Keratinocyte (primary cell): Measurements from ENCODE around the gene TRIM49. TPM values are rescaled to one million over a fixed set of nuclear protein-coding genes. Genes with fewer than 3 reads are reported as not detected.
"Not testable (repeated sequence)": the region's sequence is repeated elsewhere in the genome, so short reads cannot be mapped to it uniquely, and the experiment has no call there.

ENCODE experiments used
- DNase-seq: peaks from one replicate; pipeline ENCODE4 v3.0.0-alpha.2; 2011; ENCODE audit warnings: low read depth, missing footprints, low spot score
- FAIRE-seq: peaks from 2 replicates; lab custom pipeline; 2011; peaks lifted over from hg19 to GRCh38; lab: Jason Lieb, UNC
- H2AFZ ChIP-seq: 2 replicates; pipeline ENCODE4 v1.6.0; 2012; ENCODE audit warnings: low read length, control low read depth, inconsistent platforms; ENCODE audit not compliant: control insufficient read depth
- H3K27ac ChIP-seq: 2 replicates; pipeline ENCODE4 v1.5.1; 2011; ENCODE audit warnings: low read length; ENCODE audit not compliant: control insufficient read depth, insufficient read depth
- H3K27me3 ChIP-seq: 3 replicates; pipeline ENCODE4 v1.6.0; 2011; ENCODE audit warnings: low read length; ENCODE audit not compliant: control insufficient read depth, insufficient read depth; ENCODE audit errors: extremely low read depth
- H3K36me3 ChIP-seq, 2 experiments: 2 replicates in 1 of 2; 3 replicates in 1 of 2; pipeline ENCODE4 v1.5.1; 2011; ENCODE audit warnings: low read length in 2 of 2, mild to moderate bottlenecking in 1 of 2; ENCODE audit not compliant: control insufficient read depth in 2 of 2, insufficient read depth in 2 of 2; ENCODE audit errors: extremely low read depth in 1 of 2
- H3K4me1 ChIP-seq: 3 replicates; pipeline ENCODE4 v1.5.1; 2011; ENCODE audit warnings: low read length; ENCODE audit not compliant: control insufficient read depth, insufficient read depth; ENCODE audit errors: extremely low read depth
- H3K4me2 ChIP-seq: 3 replicates; pipeline ENCODE4 v1.6.0; 2011; ENCODE audit warnings: low read depth, low read length; ENCODE audit not compliant: control insufficient read depth, insufficient read depth; ENCODE audit errors: extremely low read depth
- H3K4me3 ChIP-seq, 3 experiments: fragments of 200-600 bp in 1 of 3; sonication (generic) in 1 of 3; 2 replicates in 2 of 3; 3 replicates in 1 of 3; pipeline ENCODE4 v1.5.1; 2011 to 2016; ENCODE audit warnings: low read length in 3 of 3, mild to moderate bottlenecking in 3 of 3, control low read depth in 2 of 3, inconsistent platforms in 1 of 3, low read depth in 1 of 3, mixed read lengths in 1 of 3, mixed run types in 1 of 3, moderate library complexity in 1 of 3; ENCODE audit not compliant: control insufficient read depth in 2 of 3, insufficient read depth in 2 of 3; ENCODE audit errors: extremely low read depth in 1 of 3
- H3K79me2 ChIP-seq: 2 replicates; pipeline ENCODE4 v1.6.0; 2012; ENCODE audit warnings: low read length; ENCODE audit not compliant: control insufficient read depth, insufficient read depth
- H3K9ac ChIP-seq: 3 replicates; pipeline ENCODE4 v1.6.0; 2011; ENCODE audit warnings: low read length; ENCODE audit not compliant: control insufficient read depth, insufficient read depth; ENCODE audit errors: extremely low read depth
- H3K9me1 ChIP-seq: 3 replicates; pipeline ENCODE4 v1.6.0; 2011; ENCODE audit warnings: low read length; ENCODE audit not compliant: control insufficient read depth, insufficient read depth; ENCODE audit errors: extremely low read depth
- H3K9me3 ChIP-seq: 2 replicates; pipeline ENCODE4 v1.5.1; 2012; ENCODE audit warnings: low read depth, low read length; ENCODE audit not compliant: control insufficient read depth
- H4K20me1 ChIP-seq: 3 replicates; pipeline ENCODE4 v1.6.0; 2011; ENCODE audit warnings: low read length; ENCODE audit not compliant: control insufficient read depth, insufficient read depth; ENCODE audit errors: extremely low read depth
- dilution Hi-C: fragments of 300-500 bp; cut with MboI; formaldehyde crosslinking; loops from one replicate; pipeline ENCODE4 v1.7.0; 2020; ENCODE audit warnings: low sequenced_read_pairs; ENCODE audit not compliant: extremely low pct_ligation_motif_present
- polyA plus RNA-seq, 5 experiments: library from polyadenylated mRNA; depleted of rRNA in 3 of 5; stranded (reverse) in 3 of 5; stranded (forward) in 1 of 5; unstranded in 1 of 5; fragments of >200 nt; gene quantifications; 1 replicate in 1 of 5; 2 replicates in 3 of 5; 3 replicates in 1 of 5; pipeline versions ENCODE4 v1.2.1 to v1.2.3, GENCODE V29; 2011 to 2012; ENCODE audit warnings: missing spikeins in 2 of 5, low read depth in 1 of 5, low replicate concordance in 1 of 5
- small RNA-seq, 3 experiments: library from RNA; depleted of rRNA; stranded (forward); fragments of <200 nt; gene quantifications; one replicate each; pipeline ENCODE3, GENCODE V24; 2012; ENCODE audit warnings: low read depth in 3 of 3, low replicate concordance in 1 of 3; ENCODE audit not compliant: insufficient read length in 3 of 3

Gene TRIM49
- polyA plus RNA-seq, 1 donor (not counting 4 experiments of a cell fraction or from before 2014, with no cell fraction given) = not detected

DNA sequence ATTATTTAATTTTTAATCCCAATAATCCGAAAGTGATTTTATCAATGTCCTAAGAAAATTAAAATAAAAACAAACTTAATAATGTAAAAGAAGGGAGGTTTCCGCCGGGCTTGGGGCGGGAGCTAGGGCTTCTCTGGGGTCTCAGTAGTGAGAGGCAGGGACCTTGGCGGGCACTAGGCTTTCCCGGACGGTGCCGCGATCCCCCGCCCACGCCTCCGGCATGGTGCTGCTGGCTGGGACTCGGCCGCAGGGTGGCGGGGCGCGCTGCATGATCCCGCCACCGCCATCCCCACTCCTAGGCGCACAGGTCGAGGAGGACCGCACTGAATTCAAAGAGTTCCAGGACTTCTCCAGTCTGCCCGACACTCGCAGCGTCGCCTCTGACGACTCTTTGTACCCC, 22.6 kb downstream of the TRIM49 start:
- H3K79me2 ChIP-seq, H2AFZ ChIP-seq, H3K27me3 ChIP-seq, H3K27ac ChIP-seq, dilution Hi-C loops, H3K4me2 ChIP-seq, H3K9ac ChIP-seq, DNase-seq, H3K9me3 ChIP-seq, H4K20me1 ChIP-seq, H3K9me1 ChIP-seq, FAIRE-seq, H3K4me1 ChIP-seq, H3K4me3 ChIP-seq, H3K36me3 ChIP-seq: not testable (repeated sequence)

DNA sequence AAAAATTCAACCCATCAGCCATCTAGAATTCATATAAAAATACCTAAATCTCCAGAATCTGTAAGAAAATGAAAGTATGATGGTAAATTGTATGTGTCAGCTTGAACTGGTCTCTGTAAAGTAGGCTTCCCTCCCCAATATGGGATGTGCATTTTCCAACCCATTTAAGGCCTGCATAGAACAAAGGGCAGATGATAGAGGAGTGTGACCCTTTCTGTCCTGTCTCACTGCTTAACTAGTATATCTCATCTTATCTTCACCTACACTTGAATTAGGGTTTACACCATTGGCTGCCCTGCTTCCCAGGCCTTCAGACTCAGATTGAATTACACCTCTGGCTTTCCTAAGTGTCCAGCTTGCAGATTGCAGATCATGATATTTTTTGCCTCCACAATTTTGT, 57.6 kb downstream of the TRIM49 start:
- H3K4me1 ChIP-seq, dilution Hi-C loops, H3K36me3 ChIP-seq, H3K79me2 ChIP-seq, H2AFZ ChIP-seq, H3K9me3 ChIP-seq, H3K4me3 ChIP-seq, FAIRE-seq, H3K27ac ChIP-seq, H4K20me1 ChIP-seq, H3K27me3 ChIP-seq, H3K9ac ChIP-seq, H3K4me2 ChIP-seq, H3K9me1 ChIP-seq, DNase-seq: not testable (repeated sequence)

Small RNAs within 50 kb of the gene (small RNA-seq; reads per million reads assigned to genes)
- gene AP003122.3 = 0 reads per million in 3 experiments

Other genes starting within 250 kb of the TRIM49 start
- gene TRIM77, start 98.3 kb downstream of the TRIM49 start, polyA plus RNA-seq = not detected in 3 replicates
- gene TRIM64B, start 69.9 kb upstream of the TRIM49 start, polyA plus RNA-seq = not detected in 3 replicates
- not detected in 3 replicates for gene TRIM49D1, start 113.7 kb upstream of the TRIM49 start, polyA plus RNA-seq
- gene TRIM49D2, start 115.5 kb upstream of the TRIM49 start, polyA plus RNA-seq = not detected in 3 replicates
- gene TRIM64, start 157.5 kb upstream of the TRIM49 start, polyA plus RNA-seq = not detected in 3 replicates
- not detected in 3 replicates for gene TRIM49C, start 222.5 kb upstream of the TRIM49 start, polyA plus RNA-seq